OCI-LY7 (cell line): ENCODE data around the gene BRCA2. TPM values are rescaled to one million over a fixed set of nuclear protein-coding genes. Genes with fewer than 3 reads are reported as not detected.

ENCODE experiments used
- BruUV-seq: library from RNA; stranded (reverse); fragments of 400-500 nt; replicated peaks from 2 replicates; lab custom pipeline; 2021; lab: Mats Ljungman, UMichigan
- CTCF ChIA-PET: fragments of 300-600 bp; sonication (Branson Sonifier 250); formaldehyde crosslinking; loops from one replicate; lab custom pipeline; 2022; ENCODE audit warnings: antibody characterized with exemption; ENCODE audit not compliant: unreplicated experiment; lab: Charles Lee
- POLR2A ChIA-PET: fragments of 300-600 bp; sonication (Branson Sonifier 250); formaldehyde crosslinking; loops from one replicate; lab custom pipeline; 2022; ENCODE audit warnings: antibody characterized with exemption; lab: Charles Lee
- DNase-seq: peaks from one replicate; pipeline ENCODE4 v3.0.0-alpha.2; 2015; ENCODE audit warnings: low spot score
- H2AFZ ChIP-seq: fragments of 200-600 bp; sonication (generic), shearing (Covaris generic); 2 replicates; pipeline ENCODE4 v1.6.1; 2014; ENCODE audit warnings: mild to moderate bottlenecking, antibody characterized with exemption, low read length, moderate library complexity
- H3K27ac ChIP-seq: fragments of 200-600 bp; sonication (generic); 2 replicates; pipeline ENCODE4 v1.5.1; 2014; ENCODE audit warnings: mixed run types, low read depth, mild to moderate bottlenecking, moderate library complexity, low read length, inconsistent platforms; ENCODE audit not compliant: poor library complexity, severe bottlenecking
- H3K36me3 ChIP-seq: fragments of 200-600 bp; sonication (generic); 2 replicates; pipeline ENCODE4 v1.6.1; 2014; ENCODE audit warnings: mild to moderate bottlenecking, antibody characterized with exemption, low read length, moderate library complexity, mixed read lengths; ENCODE audit not compliant: insufficient read depth
- H3K4me1 ChIP-seq: fragments of 200-600 bp; sonication (generic); 2 replicates; pipeline ENCODE4 v1.5.1; 2014; ENCODE audit warnings: mild to moderate bottlenecking, low read length; ENCODE audit not compliant: insufficient read depth, poor library complexity, severe bottlenecking
- H3K4me2 ChIP-seq: fragments of 200-600 bp; sonication (generic); 2 replicates; pipeline ENCODE4 v1.6.1; 2014; ENCODE audit warnings: mild to moderate bottlenecking, low read length
- H3K4me3 ChIP-seq: fragments of 200-600 bp; sonication (generic); 2 replicates; pipeline ENCODE4 v1.5.1; 2014; ENCODE audit warnings: mild to moderate bottlenecking, low read depth, low read length; ENCODE audit not compliant: poor library complexity, severe bottlenecking
- H3K79me2 ChIP-seq: fragments of 200-600 bp; sonication (generic); 2 replicates; pipeline ENCODE4 v1.6.1; 2016; ENCODE audit warnings: low read depth, mild to moderate bottlenecking, low read length, moderate library complexity, mixed read lengths; ENCODE audit not compliant: insufficient read depth
- H3K9me2 ChIP-seq: fragments of 200-600 bp; sonication (generic); 2 replicates; pipeline ENCODE4 v1.6.1; 2016; ENCODE audit warnings: mild to moderate bottlenecking, low read length, mixed read lengths; ENCODE audit not compliant: insufficient read depth
- H3K9me3 ChIP-seq: fragments of 200-600 bp; sonication (generic); 2 replicates; pipeline ENCODE4 v1.6.1; 2014; ENCODE audit warnings: mild to moderate bottlenecking, mixed run types, low read length, mixed read lengths
- H4K20me1 ChIP-seq: fragments of 200-600 bp; sonication (generic); 2 replicates; pipeline ENCODE4 v1.6.1; 2014; ENCODE audit warnings: mild to moderate bottlenecking, antibody characterized with exemption, low read length, moderate library complexity, mixed read lengths; ENCODE audit not compliant: insufficient read depth
- EZH2phosphoT487 ChIP-seq: fragments of 200-600 bp; sonication (generic); IDR thresholded peaks from 2 replicates; pipeline ENCODE4 v1.6.1; 2018; ENCODE audit warnings: low read depth, borderline replicate concordance, mild to moderate bottlenecking, mixed run types, antibody characterized with exemption, low read length, moderate library complexity, mixed read lengths
- intact Hi-C: fragments of 100-400 bp; cut with micrococcal nuclease; formaldehyde crosslinking; loops from one replicate; pipeline ENCODE4 v1.10.0; 2022; ENCODE audit not compliant: unreplicated experiment
- total RNA-seq, 2 experiments: library from RNA; depleted of rRNA in 1 of 2; stranded (reverse); fragments of >200 nt in 1 of 2; shearing (Covaris generic) in 1 of 2; gene quantifications; 2 replicates each; pipeline ENCODE4 v1.2.3, GENCODE V29; 2014 to 2022
- TF ChIP-seq, protein P1 (sequence below): fragments of 200-600 bp; sonication (generic); conservative IDR thresholded peaks from 2 replicates; pipeline ENCODE4 v1.5.1; 2014; ENCODE audit warnings: mild to moderate bottlenecking, antibody characterized with exemption, low read length, moderate library complexity, mixed read lengths

The BRCA2 gene
- total RNA-seq, 2 experiments from 2014 or later, result 25.8 to 34.3 TPM

DNA sequence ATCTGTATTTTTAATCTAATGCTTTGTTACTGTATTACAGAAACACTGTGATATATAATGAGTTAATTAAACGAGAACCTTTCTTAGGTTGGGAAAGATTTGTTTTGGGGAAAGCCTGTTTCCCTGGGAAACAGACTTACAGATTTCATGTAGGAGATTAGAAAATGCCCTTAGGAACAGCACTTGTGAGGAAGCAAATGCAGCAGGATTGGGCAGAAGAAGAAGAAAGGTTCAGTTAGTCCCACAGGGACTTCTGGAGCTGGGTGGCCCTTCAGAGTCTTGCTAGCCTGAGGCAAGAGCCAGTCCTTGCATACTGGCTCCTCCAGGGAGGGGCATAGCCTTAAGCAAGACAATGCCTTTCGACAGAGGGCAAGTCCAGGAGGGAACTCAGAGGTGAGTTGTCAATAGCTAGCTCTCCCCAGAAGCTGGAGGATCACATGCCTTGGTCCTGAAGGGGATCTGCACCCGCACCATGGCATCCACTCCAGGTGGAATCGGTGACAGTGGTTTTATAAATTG lies 75.9 kb downstream of the BRCA2 start:
- H4K20me1 ChIP-seq, result no peaks in the 10 kb centered on the region
- no peak overlapping the region for H3K4me2 ChIP-seq
- intact Hi-C loops, result no loop called here
- H3K27ac ChIP-seq, result no peak overlapping the region
- H2AFZ ChIP-seq, result no peak overlapping the region
- no peak for DNase-seq
- no TSS peak for BruUV-seq
- POLR2A ChIA-PET, result interaction anchor here (0.6 kb wide), 1 partner anchor 11 kb away, joined by 3 read pairs; no protein-coding TSS in a partner anchor
- no peaks in the 10 kb centered on the region for H3K9me2 ChIP-seq
- H3K79me2 ChIP-seq, result no peaks in the 10 kb centered on the region
- peaks cover 67% of the 10 kb centered on the region for H3K36me3 ChIP-seq
- TF ChIP-seq EZH2phosphoT487, result no peak
- TF ChIP-seq, protein P1, sequence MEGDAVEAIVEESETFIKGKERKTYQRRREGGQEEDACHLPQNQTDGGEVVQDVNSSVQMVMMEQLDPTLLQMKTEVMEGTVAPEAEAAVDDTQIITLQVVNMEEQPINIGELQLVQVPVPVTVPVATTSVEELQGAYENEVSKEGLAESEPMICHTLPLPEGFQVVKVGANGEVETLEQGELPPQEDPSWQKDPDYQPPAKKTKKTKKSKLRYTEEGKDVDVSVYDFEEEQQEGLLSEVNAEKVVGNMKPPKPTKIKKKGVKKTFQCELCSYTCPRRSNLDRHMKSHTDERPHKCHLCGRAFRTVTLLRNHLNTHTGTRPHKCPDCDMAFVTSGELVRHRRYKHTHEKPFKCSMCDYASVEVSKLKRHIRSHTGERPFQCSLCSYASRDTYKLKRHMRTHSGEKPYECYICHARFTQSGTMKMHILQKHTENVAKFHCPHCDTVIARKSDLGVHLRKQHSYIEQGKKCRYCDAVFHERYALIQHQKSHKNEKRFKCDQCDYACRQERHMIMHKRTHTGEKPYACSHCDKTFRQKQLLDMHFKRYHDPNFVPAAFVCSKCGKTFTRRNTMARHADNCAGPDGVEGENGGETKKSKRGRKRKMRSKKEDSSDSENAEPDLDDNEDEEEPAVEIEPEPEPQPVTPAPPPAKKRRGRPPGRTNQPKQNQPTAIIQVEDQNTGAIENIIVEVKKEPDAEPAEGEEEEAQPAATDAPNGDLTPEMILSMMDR, result no peak
- no peak overlapping the region for H3K4me3 ChIP-seq
- H3K4me1 ChIP-seq, result no peaks in the 10 kb centered on the region
- CTCF ChIA-PET, result no interaction called here
- no peaks in the 10 kb centered on the region for H3K9me3 ChIP-seq

DNA sequence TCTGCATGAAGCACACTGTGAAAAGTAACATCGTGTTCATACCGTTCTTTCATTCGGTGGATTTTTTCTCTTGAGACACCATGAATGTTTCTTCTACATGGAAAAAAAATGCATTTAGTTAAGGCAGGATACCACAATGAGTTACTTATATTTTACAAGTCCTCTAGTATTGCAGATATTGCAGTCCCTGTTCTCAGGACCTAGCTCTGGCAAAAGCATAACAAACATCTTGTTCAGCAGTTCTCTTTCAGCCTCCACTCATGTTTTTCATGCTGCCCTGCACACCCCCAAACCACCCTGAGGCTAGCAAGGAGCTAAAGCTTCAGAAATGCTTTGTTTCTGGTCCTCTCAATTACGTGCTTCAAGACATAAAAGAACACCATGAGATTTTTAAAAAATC lies 87.8 kb downstream of the BRCA2 start:
- Histone ChIP-seq H3K4me3 (no peak overlapping the region), H3K79me2 (no peaks in the 10 kb centered on the region), H3K27ac (no peak overlapping the region), H3K9me3 (no peaks in the 10 kb centered on the region), H3K4me2 (no peak overlapping the region), H3K36me3 (peaks cover 35% of the 10 kb centered on the region), H4K20me1 (no peaks in the 10 kb centered on the region), H2AFZ (no peak overlapping the region), H3K4me1 (no peaks in the 10 kb centered on the region), H3K9me2 (no peaks in the 10 kb centered on the region)
- intact Hi-C loops, result no loop called here
- CTCF ChIA-PET, result no interaction called here
- no TSS peak for BruUV-seq
- DNase-seq, result no peak
- TF ChIP-seq, protein P1, result no peak
- TF ChIP-seq EZH2phosphoT487, result no peak
- POLR2A ChIA-PET, result no interaction called here

DNA sequence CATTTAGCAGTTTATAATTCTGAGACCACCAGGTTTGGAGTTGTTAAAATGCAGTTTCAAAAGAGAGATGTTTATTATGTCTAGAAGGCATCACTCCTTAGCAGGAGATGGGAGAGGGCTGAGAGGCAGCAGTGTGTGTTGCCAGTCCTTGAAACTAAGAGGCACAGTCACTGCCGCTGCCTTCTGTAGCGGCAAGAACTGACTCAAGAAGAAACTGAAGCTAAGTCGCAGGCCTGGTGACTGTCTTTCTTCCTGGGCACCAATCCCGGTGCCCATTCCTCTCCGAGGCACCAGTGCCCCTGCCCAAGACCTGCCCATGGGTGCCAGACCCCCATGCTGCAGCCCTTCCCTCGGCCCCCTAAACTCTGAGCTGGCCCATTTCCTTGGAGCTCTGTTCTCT lies 92.5 kb downstream of the BRCA2 start:
- DNase-seq, result no peak
- Histone ChIP-seq H3K9me3 (no peaks in the 10 kb centered on the region), H3K4me2 (no peak overlapping the region), H4K20me1 (no peaks in the 10 kb centered on the region), H3K4me1 (no peaks in the 10 kb centered on the region), H3K79me2 (no peaks in the 10 kb centered on the region), H3K4me3 (no peak overlapping the region), H2AFZ (no peak overlapping the region), H3K9me2 (no peaks in the 10 kb centered on the region), H3K27ac (no peak overlapping the region), H3K36me3 (no peaks in the 10 kb centered on the region)
- ChIA-PET POLR2A (interaction anchor here (1.0 kb wide), 1 partner anchor 15 kb away, joined by 3 read pairs; no protein-coding TSS in a partner anchor), CTCF (no interaction called here)
- intact Hi-C loops, result no loop called here
- no TSS peak for BruUV-seq
- TF ChIP-seq, protein P1, result no peak
- no peak for TF ChIP-seq EZH2phosphoT487
